ENCODE results near the gene TMEM9B.
A peak's percentile ranks its signal among the peaks of the same experiment; 100 is the strongest.
"Not testable (repeated sequence)": the region's sequence is repeated elsewhere in the genome, so short reads cannot be mapped to it uniquely, and the experiment has no call there.

Gene TMEM9B

GRCh38 chr11:8971924-8972316 is 7.7 kb upstream of the TMEM9B start:
- DNase-seq, result no peak

- DNase-seq, result no peak
Measured at GRCh38 chr11:8971196-8971923, 7.1 kb upstream of the TMEM9B start.

GRCh38 chr11:8967184-8967583 is 2.9 kb upstream of the TMEM9B start:
- DNase-seq, result no peak

- DNase-seq, result peak; percentile 58
Measured at GRCh38 chr11:8963569-8964323, 496 bp downstream of the TMEM9B start.

- DNase-seq, result no peak
Measured at GRCh38 chr11:8962841-8963240, 1.4 kb downstream of the TMEM9B start.

GRCh38 chr11:8961401-8961800 is 2.8 kb downstream of the TMEM9B start:
- no peak for DNase-seq

GRCh38 chr11:8959546-8960166 is 4.6 kb downstream of the TMEM9B start:
- DNase-seq, result no peak

- no peak for DNase-seq
Measured at GRCh38 chr11:8956860-8957259, 7.4 kb downstream of the TMEM9B start.

GRCh38 chr11:8948886-8949285 is 15.4 kb downstream of the TMEM9B start:
- DNase-seq, result no peak

GRCh38 chr11:8947230-8947943 is 16.9 kb downstream of the TMEM9B start:
- DNase-seq, result no peak

GRCh38 chr11:8942518-8943066 is 21.6 kb downstream of the TMEM9B start, which contains the start of gene ASCL3:
TSS of gene ASCL3 (minus strand) at chr11:8943016. CDS start at chr11:8938161, 4,855 bp downstream.
- DNase-seq, result no peak

- no peak for DNase-seq
Measured at GRCh38 chr11:8941341-8942103, 22.7 kb downstream of the TMEM9B start.

- no peak for DNase-seq
Measured at GRCh38 chr11:8937659-8938058, 26.6 kb downstream of the TMEM9B start.

- DNase-seq, result no peak
Measured at GRCh38 chr11:8937159-8937558, 27.1 kb downstream of the TMEM9B start.

- not testable (repeated sequence) for DNase-seq
Measured at GRCh38 chr11:8935789-8936188, 28.5 kb downstream of the TMEM9B start.

GRCh38 chr11:8934742-8935488 is 29.3 kb downstream of the TMEM9B start:
- DNase-seq, result no peak

GRCh38 chr11:8933931-8934330 is 30.3 kb downstream of the TMEM9B start:
- DNase-seq, result no peak

GRCh38 chr11:8932564-8933180 is 31.6 kb downstream of the TMEM9B start, which contains the start of gene C11orf16:
TSS of gene C11orf16 (minus strand) at chr11:8932947. CDS start at chr11:8932308, 639 bp downstream.
- no peak for DNase-seq

GRCh38 chr11:8930456-8931175 is 33.6 kb downstream of the TMEM9B start:
- no peak for DNase-seq
